Cardiac fibroblast (primary cell): ENCODE results near the gene LMAN1.
A peak's percentile ranks its signal among the peaks of the same experiment; 100 is the strongest.

ENCODE experiments used
- DNase-seq, 2 donors: peaks; one replicate each; pipeline versions ENCODE4 v3.0.0 to v3.0.0-alpha.2; 2010; ENCODE audit warnings: low read depth in 2 of 2
- H3K4me3 ChIP-seq, 2 donors: replicated peaks in 1 of 2; 1 replicate in 1 of 2; 2 replicates in 1 of 2; pipeline ENCODE4 v1.5.1; 2011; ENCODE audit warnings: low read depth in 2 of 2, low read length in 2 of 2, mild to moderate bottlenecking in 2 of 2, moderate library complexity in 1 of 2
- TF ChIP-seq, protein P1 (sequence below): IDR thresholded peaks from one replicate; pipeline ENCODE4 v1.5.1; 2011; ENCODE audit warnings: low read depth, mild to moderate bottlenecking, low read length, inconsistent platforms

LMAN1 gene

DNA sequence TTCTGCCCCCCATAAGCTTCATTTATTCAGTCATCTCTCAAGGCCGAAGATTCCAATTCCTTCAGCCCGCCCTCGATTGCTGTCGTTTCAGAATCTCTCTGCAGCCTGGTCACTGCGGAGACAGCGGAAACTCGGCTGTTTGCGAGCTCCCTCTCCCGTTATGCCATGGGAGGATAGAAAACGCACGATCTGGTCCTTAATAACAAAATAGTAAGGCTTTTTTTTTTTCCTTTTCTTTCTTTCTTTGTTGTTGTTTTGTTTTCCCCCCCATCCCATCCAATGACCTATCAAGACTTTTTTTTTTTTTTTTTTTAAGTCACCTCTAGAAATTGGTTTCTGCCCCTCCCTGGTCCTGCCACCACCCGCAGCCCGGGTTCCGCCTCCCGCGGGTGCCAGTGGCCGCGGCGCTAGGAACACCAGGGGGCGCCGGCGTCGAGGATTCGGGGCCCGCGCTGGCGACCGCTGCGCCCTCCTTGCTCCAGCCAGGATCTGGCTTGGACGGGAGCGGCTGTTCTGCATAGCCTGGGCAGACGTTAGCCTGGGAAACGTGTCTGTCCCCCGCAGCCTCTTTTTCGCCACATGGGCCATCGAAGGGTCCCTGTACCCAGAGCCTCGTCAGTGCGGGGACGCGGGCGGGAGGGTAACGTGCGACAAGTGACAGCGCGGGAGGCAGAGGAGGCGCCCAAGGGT is 50.7 kb downstream of the LMAN1 start:
- peak overlapping the region; percentile 20 to 31 for H3K4me3 ChIP-seq
- TF ChIP-seq, protein P1, sequence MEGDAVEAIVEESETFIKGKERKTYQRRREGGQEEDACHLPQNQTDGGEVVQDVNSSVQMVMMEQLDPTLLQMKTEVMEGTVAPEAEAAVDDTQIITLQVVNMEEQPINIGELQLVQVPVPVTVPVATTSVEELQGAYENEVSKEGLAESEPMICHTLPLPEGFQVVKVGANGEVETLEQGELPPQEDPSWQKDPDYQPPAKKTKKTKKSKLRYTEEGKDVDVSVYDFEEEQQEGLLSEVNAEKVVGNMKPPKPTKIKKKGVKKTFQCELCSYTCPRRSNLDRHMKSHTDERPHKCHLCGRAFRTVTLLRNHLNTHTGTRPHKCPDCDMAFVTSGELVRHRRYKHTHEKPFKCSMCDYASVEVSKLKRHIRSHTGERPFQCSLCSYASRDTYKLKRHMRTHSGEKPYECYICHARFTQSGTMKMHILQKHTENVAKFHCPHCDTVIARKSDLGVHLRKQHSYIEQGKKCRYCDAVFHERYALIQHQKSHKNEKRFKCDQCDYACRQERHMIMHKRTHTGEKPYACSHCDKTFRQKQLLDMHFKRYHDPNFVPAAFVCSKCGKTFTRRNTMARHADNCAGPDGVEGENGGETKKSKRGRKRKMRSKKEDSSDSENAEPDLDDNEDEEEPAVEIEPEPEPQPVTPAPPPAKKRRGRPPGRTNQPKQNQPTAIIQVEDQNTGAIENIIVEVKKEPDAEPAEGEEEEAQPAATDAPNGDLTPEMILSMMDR: peak; percentile 52
- peak; percentile 61 to 71 for DNase-seq

DNA sequence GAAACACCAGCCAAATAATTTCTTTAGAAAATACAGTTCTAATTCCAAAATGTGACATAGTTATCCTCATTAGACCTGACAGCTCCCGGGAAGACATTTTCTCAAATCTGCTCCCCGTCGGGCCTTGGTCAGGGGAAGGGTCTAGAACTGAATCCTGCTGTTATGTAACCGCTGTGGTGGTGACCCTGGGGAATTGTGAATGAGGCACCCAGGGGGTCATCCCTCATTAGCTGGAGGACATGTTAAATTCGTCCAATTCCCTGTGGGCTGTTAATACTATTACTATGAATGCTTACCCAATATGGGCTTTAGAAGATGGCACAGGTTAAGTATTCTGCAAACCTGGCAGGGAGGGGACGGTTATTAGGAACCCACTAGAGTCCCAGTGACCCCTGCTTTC is 52.4 kb downstream of the LMAN1 start:
- DNase-seq: no peak
- H3K4me3 ChIP-seq: no peak overlapping the region
- TF ChIP-seq, protein P1: no peak

DNA sequence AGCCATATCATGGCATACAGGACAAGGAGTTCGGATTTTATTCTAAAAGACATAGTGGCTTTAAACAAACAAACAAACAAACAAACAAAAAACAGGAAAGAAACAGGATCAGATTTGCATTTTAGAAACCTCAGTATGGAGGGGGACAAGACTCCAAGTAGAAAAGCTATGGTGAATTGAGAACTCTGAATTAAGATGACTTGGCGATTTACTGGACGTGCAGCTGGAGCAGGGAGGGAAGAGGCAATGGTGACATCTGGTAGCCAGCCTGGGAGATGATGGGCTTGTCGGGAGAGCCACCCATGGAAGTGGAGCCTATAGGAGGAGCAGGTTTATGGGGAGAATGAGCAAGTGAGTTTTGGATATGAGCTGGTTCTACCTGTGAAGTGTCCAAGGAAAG is 53.8 kb downstream of the LMAN1 start:
- no peak overlapping the region for H3K4me3 ChIP-seq
- no peak for DNase-seq
- TF ChIP-seq, protein P1: no peak

DNA sequence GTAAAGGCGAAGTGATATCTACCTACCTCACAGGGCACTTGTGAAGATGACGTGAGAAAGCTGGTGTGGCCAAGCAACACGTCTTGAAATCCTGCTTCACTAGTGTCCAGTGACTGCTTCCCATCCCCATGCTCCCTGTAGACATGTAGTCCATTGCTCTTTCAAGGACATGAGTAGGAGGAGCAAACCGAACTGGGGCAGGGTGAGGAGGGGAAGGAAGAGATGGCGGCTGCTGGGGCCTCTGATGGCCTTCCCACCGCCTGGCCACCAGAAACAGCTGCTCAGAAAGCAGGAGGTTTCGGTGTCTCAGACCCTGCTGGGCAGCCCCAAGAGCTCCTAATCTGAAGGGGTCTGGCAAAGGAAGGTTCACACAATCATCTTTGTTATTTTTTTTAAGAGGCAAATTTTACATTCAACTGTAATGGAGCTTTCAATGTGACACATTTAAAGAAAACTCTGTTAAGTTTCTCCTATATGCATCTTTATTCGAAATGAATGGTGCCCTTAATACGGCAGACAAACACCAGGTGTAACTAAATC is 55.3 kb downstream of the LMAN1 start:
- TF ChIP-seq, protein P1: no peak
- no peak for DNase-seq
- no peak overlapping the region for H3K4me3 ChIP-seq

DNA sequence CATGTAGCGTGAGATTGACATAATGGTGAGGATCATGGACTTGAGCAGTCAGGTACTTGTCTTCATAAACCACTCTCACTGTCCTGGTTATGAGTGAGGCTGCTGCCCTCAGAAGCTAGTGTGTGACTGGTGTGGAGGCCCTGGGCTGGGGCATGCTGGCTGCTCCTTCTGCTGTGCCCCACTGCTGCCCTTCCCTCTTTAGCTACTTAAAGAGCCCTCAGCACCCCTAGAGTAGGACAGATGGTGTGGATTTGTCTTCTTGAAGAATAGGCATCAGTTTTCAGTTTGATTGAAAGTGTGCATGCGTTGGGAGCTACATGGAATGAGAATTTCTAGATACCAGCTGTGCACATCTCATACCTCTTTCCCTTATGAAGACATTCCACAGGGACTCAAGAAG is 56.1 kb downstream of the LMAN1 start:
- no peak for DNase-seq
- TF ChIP-seq, protein P1: no peak
- H3K4me3 ChIP-seq: no peak overlapping the region

DNA sequence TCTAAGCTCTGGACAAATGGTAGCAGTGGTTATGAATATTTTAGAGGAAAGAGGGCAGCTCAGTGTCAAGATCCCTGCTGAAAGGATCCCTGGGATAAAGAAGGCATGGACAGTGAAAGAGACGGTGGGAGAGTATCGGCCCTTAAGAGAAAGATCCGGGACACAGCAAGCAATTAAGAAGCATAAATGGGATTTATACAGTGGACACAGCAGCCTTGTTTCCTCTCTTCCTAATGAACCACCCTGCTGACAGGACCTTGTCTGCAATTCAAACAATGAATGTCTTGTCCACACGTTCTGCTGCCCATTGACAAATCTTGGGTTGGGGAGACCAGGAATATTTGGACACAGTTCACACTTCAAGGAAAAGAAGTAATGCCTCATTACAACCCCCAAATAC is 57.1 kb downstream of the LMAN1 start:
- DNase-seq: no peak
- H3K4me3 ChIP-seq: no peak overlapping the region
- TF ChIP-seq, protein P1: no peak
